ENCODE results near the gene TNFRSF9.

The TNFRSF9 gene

GRCh38 chr1:7916501-7916830 is 24.2 kb downstream of the TNFRSF9 start:
- H3K9me3 ChIP-seq (ENCODE audit: low read depth, low read length), result no peaks in the 10 kb centered on the region
- H3K27ac ChIP-seq, result no peak overlapping the region
- no peaks in the 10 kb centered on the region for H3K36me3 ChIP-seq (ENCODE audit: insufficient read depth, low read length)
- no peak for DNase-seq (ENCODE audit: low read depth, low spot score)
- no peak overlapping the region for H3K4me3 ChIP-seq
- no peak overlapping the region for H3K9ac ChIP-seq (ENCODE audit: insufficient read length)
- no peak for TF ChIP-seq FOXP2 (optimal IDR thresholded peaks at IDR 0.05; ENCODE audit: control extremely low read depth, extremely low read length, insufficient read depth)
- no peak for TF ChIP-seq EZH2 (IDR thresholded peaks at IDR 0.05)
- TF ChIP-seq POLR2AphosphoS5 (IDR thresholded peaks at IDR 0.05; ENCODE audit: borderline replicate concordance, low read depth, low read length), result no peak

GRCh38 chr1:7915826-7916500 is 24.7 kb downstream of the TNFRSF9 start:
- Histone ChIP-seq H3K36me3 (ENCODE audit: insufficient read depth, low read length) (no peaks in the 10 kb centered on the region), H3K27ac (no peak overlapping the region), H3K4me3 (no peak overlapping the region), H3K9me3 (ENCODE audit: low read depth, low read length) (no peaks in the 10 kb centered on the region), H3K9ac (ENCODE audit: insufficient read length) (no peak overlapping the region)
- no peak for DNase-seq (ENCODE audit: low read depth, low spot score)
- TF ChIP-seq EZH2 (IDR thresholded peaks at IDR 0.05) (no peak), FOXP2 (optimal IDR thresholded peaks at IDR 0.05; ENCODE audit: control extremely low read depth, extremely low read length, insufficient read depth) (no peak), POLR2AphosphoS5 (IDR thresholded peaks at IDR 0.05; ENCODE audit: borderline replicate concordance, low read depth, low read length) (no peak)

DNA sequence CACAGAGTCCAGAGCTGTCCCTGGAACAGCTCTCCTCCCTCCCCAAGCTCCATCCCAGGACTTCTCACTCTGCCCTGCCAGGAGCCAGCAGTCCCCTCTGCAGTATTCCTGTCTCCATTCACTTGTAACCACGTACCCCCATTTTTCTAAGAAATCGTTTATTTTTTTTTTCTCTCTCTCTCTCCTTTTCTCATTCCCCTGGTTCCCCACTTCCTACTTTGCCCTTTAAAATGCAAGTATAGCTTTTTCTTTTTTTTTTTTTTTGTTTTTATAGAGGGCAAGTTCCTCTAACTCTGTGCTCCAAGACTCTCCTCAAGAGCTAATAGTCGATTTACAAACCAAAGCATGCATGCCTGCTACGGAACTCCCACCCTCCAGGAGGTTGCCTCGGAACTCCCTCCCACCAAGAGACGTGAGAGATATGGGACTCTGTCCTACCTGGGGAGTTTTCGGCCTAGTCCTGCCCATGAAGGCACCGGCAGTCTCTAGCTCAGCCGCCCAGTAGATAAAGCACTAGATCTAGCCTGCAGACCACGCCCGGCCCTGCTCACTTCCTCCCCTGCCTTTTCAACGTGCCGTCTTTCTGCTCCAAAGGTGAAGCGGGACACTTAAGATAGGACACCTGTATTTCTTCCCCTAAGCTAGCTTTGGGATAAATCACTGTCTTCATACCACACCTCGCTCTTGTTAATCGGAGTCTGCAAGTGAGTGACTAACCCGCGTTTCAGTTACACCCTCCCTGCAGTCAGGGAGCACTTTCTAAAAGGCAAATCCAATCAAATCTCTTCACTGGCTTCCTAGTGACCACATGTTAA is 27.7 kb downstream of the TNFRSF9 start:
- TF ChIP-seq FOXP2 (optimal IDR thresholded peaks at IDR 0.05; ENCODE audit: control extremely low read depth, extremely low read length, insufficient read depth), result no peak
- no peak for TF ChIP-seq POLR2AphosphoS5 (IDR thresholded peaks at IDR 0.05; ENCODE audit: borderline replicate concordance, low read depth, low read length)
- TF ChIP-seq EZH2 (IDR thresholded peaks at IDR 0.05), result no peak
- DNase-seq (ENCODE audit: low read depth, low spot score), result no peak

DNA sequence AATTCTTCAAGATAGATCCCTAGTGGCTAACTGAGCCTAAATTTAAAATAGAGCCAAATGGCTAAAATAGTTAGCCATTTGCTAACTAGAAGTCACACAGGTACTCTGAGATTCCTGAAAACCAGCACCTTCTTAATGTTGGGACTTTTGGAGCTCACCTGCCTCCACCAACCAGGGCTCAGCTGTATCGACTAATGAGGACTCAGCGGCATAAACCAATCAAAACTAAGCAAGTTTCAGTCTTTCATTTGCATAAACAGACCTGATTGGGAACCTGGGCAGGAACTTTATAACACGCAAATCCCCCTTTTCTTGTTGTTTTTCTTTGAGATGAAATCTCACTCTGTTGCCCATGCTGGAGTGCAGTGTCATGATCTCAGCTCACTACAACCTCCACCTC is 28.5 kb downstream of the TNFRSF9 start:
- no peaks in the 10 kb centered on the region for H3K36me3 ChIP-seq (ENCODE audit: insufficient read depth, low read length)
- H3K4me3 ChIP-seq, result no peak overlapping the region
- no peak overlapping the region for H3K27ac ChIP-seq
- no peak for DNase-seq (ENCODE audit: low read depth, low spot score)
- TF ChIP-seq EZH2 (IDR thresholded peaks at IDR 0.05) (no peak), POLR2AphosphoS5 (IDR thresholded peaks at IDR 0.05; ENCODE audit: borderline replicate concordance, low read depth, low read length) (no peak), FOXP2 (optimal IDR thresholded peaks at IDR 0.05; ENCODE audit: control extremely low read depth, extremely low read length, insufficient read depth) (no peak)
- no peak overlapping the region for H3K9ac ChIP-seq (ENCODE audit: insufficient read length)
- no peaks in the 10 kb centered on the region for H3K9me3 ChIP-seq (ENCODE audit: low read depth, low read length)

More for the DNA sequence above, 27.7 kb downstream of the TNFRSF9 start:
- Histone ChIP-seq H3K9me3 (ENCODE audit: low read depth, low read length) (no peaks in the 10 kb centered on the region), H3K4me3 (no peak overlapping the region), H3K27ac (no peak overlapping the region), H3K36me3 (ENCODE audit: insufficient read depth, low read length) (no peaks in the 10 kb centered on the region), H3K9ac (ENCODE audit: insufficient read length) (no peak overlapping the region)

GRCh38 chr1:7905262-7905661 is 35.4 kb downstream of the TNFRSF9 start:
- Histone ChIP-seq H3K36me3 (ENCODE audit: insufficient read depth, low read length) (no peaks in the 10 kb centered on the region), H3K9me3 (ENCODE audit: low read depth, low read length) (no peaks in the 10 kb centered on the region), H3K27ac (no peak overlapping the region), H3K4me3 (no peak overlapping the region), H3K9ac (ENCODE audit: insufficient read length) (no peak overlapping the region)
- DNase-seq (ENCODE audit: low read depth, low spot score), result no peak
- no peak for TF ChIP-seq POLR2AphosphoS5 (IDR thresholded peaks at IDR 0.05; ENCODE audit: borderline replicate concordance, low read depth, low read length)
- TF ChIP-seq EZH2 (IDR thresholded peaks at IDR 0.05), result no peak
- no peak for TF ChIP-seq FOXP2 (optimal IDR thresholded peaks at IDR 0.05; ENCODE audit: control extremely low read depth, extremely low read length, insufficient read depth)

DNA sequence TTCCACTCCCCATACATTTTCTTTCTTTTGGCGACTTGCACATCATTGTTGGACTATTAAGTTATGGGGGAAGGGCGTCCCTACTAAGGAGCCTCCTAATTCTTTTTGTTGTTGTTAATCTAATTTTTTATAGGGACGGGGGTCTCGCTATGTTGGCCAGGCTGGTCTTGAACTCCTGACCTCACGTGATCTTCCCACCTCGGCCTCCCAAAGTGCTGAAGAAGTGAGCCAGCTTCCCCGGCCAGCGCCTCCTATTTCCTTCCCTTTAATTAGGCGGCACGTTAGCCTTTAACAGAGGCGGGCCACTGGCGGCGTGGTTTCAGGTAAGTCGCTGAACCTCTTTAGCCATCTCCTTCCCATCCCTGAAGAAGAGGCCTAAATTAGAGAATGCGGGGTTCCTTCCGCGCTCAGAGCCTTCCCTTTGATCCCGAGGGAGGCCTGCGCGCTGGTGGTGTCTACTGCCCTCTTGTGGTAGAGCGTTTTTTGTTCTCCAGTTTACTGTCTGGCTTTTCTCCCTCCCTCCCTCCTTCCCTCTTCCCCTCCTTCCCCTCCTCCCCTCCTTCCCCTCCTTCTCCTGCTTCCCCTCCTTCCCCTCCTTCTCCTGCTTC is 38.1 kb downstream of the TNFRSF9 start:
- Histone ChIP-seq H3K9ac (ENCODE audit: insufficient read length) (no peak overlapping the region), H3K36me3 (ENCODE audit: insufficient read depth, low read length) (no peaks in the 10 kb centered on the region), H3K9me3 (ENCODE audit: low read depth, low read length) (no peaks in the 10 kb centered on the region), H3K4me3 (peak overlapping the region; percentile 24; the same call in 1 of the 2 replicates), H3K27ac (no peak overlapping the region)
- TF ChIP-seq POLR2AphosphoS5 (IDR thresholded peaks at IDR 0.05; ENCODE audit: borderline replicate concordance, low read depth, low read length), result no peak
- TF ChIP-seq EZH2 (IDR thresholded peaks at IDR 0.05), result no peak
- no peak for TF ChIP-seq FOXP2 (optimal IDR thresholded peaks at IDR 0.05; ENCODE audit: control extremely low read depth, extremely low read length, insufficient read depth)
- peak; percentile 66 for DNase-seq (ENCODE audit: low read depth, low spot score)

DNA sequence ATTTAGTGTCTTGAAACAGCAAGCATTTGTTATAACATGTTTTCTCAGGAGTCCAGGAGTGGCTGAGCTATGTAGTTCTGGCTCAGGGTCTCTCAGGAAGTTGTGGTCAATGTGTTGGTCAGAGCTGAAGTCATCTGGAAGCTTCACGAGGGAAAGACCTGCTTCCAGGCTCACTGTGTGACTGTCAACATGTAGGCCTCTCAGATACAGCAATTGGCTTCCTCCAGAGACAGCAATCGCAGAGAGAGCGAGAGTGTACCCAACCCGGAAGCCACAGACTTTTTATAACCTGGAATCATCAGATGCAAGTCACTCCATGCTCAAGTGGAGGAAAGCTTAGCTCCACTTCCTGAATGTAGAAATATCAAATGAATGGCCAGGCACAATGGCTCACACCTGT is 40.9 kb downstream of the TNFRSF9 start:
- Histone ChIP-seq H3K9me3 (ENCODE audit: low read depth, low read length) (no peaks in the 10 kb centered on the region), H3K4me3 (no peak overlapping the region)
- DNase-seq (ENCODE audit: low read depth, low spot score), result no peak

DNA sequence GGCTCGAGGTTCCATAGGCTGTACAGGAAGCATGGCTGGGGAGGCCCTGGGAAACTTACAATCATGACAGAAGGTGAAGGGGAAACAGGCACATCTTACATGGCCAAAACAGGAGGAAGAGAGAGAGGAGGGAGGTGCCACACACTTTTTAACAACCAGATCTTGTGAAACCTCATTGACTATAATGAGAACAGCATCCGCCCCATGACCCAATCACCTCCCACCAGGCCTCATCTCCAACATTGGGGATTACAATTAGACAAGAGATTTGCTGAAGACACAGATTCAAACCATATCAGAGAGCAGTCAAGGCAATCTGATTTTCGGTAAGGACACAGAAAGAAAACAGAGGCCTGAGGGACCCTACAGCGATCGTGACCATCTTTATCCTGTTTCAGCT is 41.7 kb downstream of the TNFRSF9 start:
- Histone ChIP-seq H3K36me3 (ENCODE audit: insufficient read depth, low read length) (no peaks in the 10 kb centered on the region), H3K27ac (no peak overlapping the region), H3K4me3 (no peak overlapping the region), H3K9ac (ENCODE audit: insufficient read length) (no peak overlapping the region), H3K9me3 (ENCODE audit: low read depth, low read length) (no peaks in the 10 kb centered on the region)
- DNase-seq (ENCODE audit: low read depth, low spot score), result no peak
- no peak for TF ChIP-seq EZH2 (IDR thresholded peaks at IDR 0.05)
- no peak for TF ChIP-seq POLR2AphosphoS5 (IDR thresholded peaks at IDR 0.05; ENCODE audit: borderline replicate concordance, low read depth, low read length)
- no peak for TF ChIP-seq FOXP2 (optimal IDR thresholded peaks at IDR 0.05; ENCODE audit: control extremely low read depth, extremely low read length, insufficient read depth)

More for the DNA sequence above, 40.9 kb downstream of the TNFRSF9 start:
- H3K27ac ChIP-seq, result no peak overlapping the region
- no peak for TF ChIP-seq FOXP2 (optimal IDR thresholded peaks at IDR 0.05; ENCODE audit: control extremely low read depth, extremely low read length, insufficient read depth)
- no peak for TF ChIP-seq POLR2AphosphoS5 (IDR thresholded peaks at IDR 0.05; ENCODE audit: borderline replicate concordance, low read depth, low read length)
- H3K9ac ChIP-seq (ENCODE audit: insufficient read length), result no peak overlapping the region
- no peaks in the 10 kb centered on the region for H3K36me3 ChIP-seq (ENCODE audit: insufficient read depth, low read length)
